ENCODE data around the gene TICAM1.

- TF ChIP-seq TCF7 (CRISPR knock-in tag; IDR thresholded peaks at IDR 0.05; ENCODE audit: low read depth), result no peak
- no peak for TF ChIP-seq ZNF671 (CRISPR knock-in tag; IDR thresholded peaks at IDR 0.05)
- TF ChIP-seq ZNF317 (CRISPR knock-in tag; IDR thresholded peaks at IDR 0.05; ENCODE audit: borderline replicate concordance, low read depth), result no peak
- TF ChIP-seq CTCF (IDR thresholded peaks at IDR 0.05), result peak; percentile 92
- TF ChIP-seq USF2 (CRISPR knock-in tag; IDR thresholded peaks at IDR 0.05), result no peak
- no peak for TF ChIP-seq JUN (CRISPR knock-in tag; IDR thresholded peaks at IDR 0.05)
- TF ChIP-seq TP53 (CRISPR knock-in tag; IDR thresholded peaks at IDR 0.05), result no peak
- no peak for TF ChIP-seq ZNF263 (CRISPR knock-in tag; IDR thresholded peaks at IDR 0.05; ENCODE audit: low read depth)
- TF ChIP-seq FOXJ3 (CRISPR knock-in tag; IDR thresholded peaks at IDR 0.05; ENCODE audit: borderline replicate concordance), result no peak
- no peak for TF ChIP-seq USF1 (CRISPR knock-in tag; IDR thresholded peaks at IDR 0.05)
Observed at GRCh38 chr19:4851551-4852290, 20.2 kb upstream of the TICAM1 start.
